Thyroid gland (tissue), 4 donors: Measurements from ENCODE around the gene TLE1. TPM values are rescaled to one million over a fixed set of nuclear protein-coding genes. Genes with fewer than 3 reads are reported as not detected.

ENCODE experiments used
- DNase-seq, 2 donors: peaks; one replicate each; pipeline ENCODE4 v3.0.0-alpha.2; 2019
- H3K27ac ChIP-seq, 3 donors: fragments of 200-600 bp; sonication (generic); 1 replicate in 2 of 3; 2 replicates in 1 of 3; pipeline ENCODE4 v1.5.1; 2016 to 2019; ENCODE audit warnings: mild to moderate bottlenecking in 1 of 3, moderate library complexity in 1 of 3
- H3K27me3 ChIP-seq: fragments of 200-600 bp; sonication (generic); one replicate; pipeline ENCODE4 v1.5.1; 2019
- H3K36me3 ChIP-seq, 2 donors: fragments of 200-600 bp; sonication (generic); one replicate each; pipeline ENCODE4 v1.5.1; 2016 to 2019
- H3K4me1 ChIP-seq, 2 donors: fragments of 200-600 bp; sonication (generic); one replicate each; pipeline ENCODE4 v1.5.1; 2017 to 2019
- H3K4me3 ChIP-seq, 3 donors: fragments of 200-600 bp; sonication (generic); replicated peaks in 1 of 3; 1 replicate in 2 of 3; 2 replicates in 1 of 3; pipeline ENCODE4 v1.5.1; 2016; ENCODE audit warnings: mild to moderate bottlenecking in 1 of 3
- H3K9me3 ChIP-seq: fragments of 200-600 bp; sonication (generic); one replicate; pipeline ENCODE4 v1.5.1; 2017
- CTCF ChIP-seq, 6 experiments: fragments of 200-600 bp in 3 of 6; fragments of 450-650 bp in 3 of 6; sonication (generic) in 3 of 6; IDR thresholded peaks; one replicate each; pipeline ENCODE4 v1.5.1; 2016 to 2019; ENCODE audit warnings: antibody characterized with exemption in 6 of 6, mild to moderate bottlenecking in 2 of 6, inconsistent platforms in 1 of 6, moderate library complexity in 1 of 6
- POLR2A ChIP-seq, 2 donors: fragments of 450-650 bp; IDR thresholded peaks; one replicate each; pipeline ENCODE4 v1.6.1; 2017; ENCODE audit warnings: antibody characterized with exemption in 2 of 2, mild to moderate bottlenecking in 2 of 2, moderate library complexity in 1 of 2
- WGBS, 2 donors: methylation state at CpG; one replicate each; pipeline ENCODE4 v1.1.5; 2017; 5-methylcytosine and 5-hydroxymethylcytosine counted together
- intact Hi-C: fragments of 100-400 bp; cut with DNase I; formaldehyde crosslinking; loops from one replicate; pipeline ENCODE4 v1.15.1; 2023
- total RNA-seq, 4 donors: library from RNA; depleted of rRNA; stranded (reverse); fragments of >200 nt; gene quantifications; one replicate each; pipeline ENCODE4 v1.2.3, GENCODE V29; 2016

Gene TLE1
- total RNA-seq, 4 donors from 2014 or later: 40.7 to 91.1 (median 58.4) TPM

GRCh38 chr9:81652058-81652687 is 37.2 kb downstream of the TLE1 start:
- WGBS, 2 donors: 79 to 80% methylated on average over 7 of the region's 7 CpGs
- H3K9me3 ChIP-seq: no peaks in the 10 kb centered on the region
- intact Hi-C loops: no loop called here
- TF ChIP-seq CTCF (IDR thresholded peaks at IDR 0.05) (no peak), POLR2A (IDR thresholded peaks at IDR 0.05) (no peak)
- no peak for DNase-seq
- no peak overlapping the region for H3K27ac ChIP-seq
- peaks cover 15 to 21% of the 10 kb centered on the region in 2 donors for H3K4me1 ChIP-seq
- no peaks in the 10 kb centered on the region for H3K36me3 ChIP-seq
- H3K27me3 ChIP-seq: no peaks in the 10 kb centered on the region
- no peak overlapping the region for H3K4me3 ChIP-seq

GRCh38 chr9:81650586-81651515 is 38.5 kb downstream of the TLE1 start:
- Histone ChIP-seq H3K27me3 (no peaks in the 10 kb centered on the region), H3K27ac (peak overlapping the region in 1 of 3 donors; percentile 30), H3K4me3 (no peak overlapping the region), H3K9me3 (no peaks in the 10 kb centered on the region), H3K36me3 (no peaks in the 10 kb centered on the region), H3K4me1 (peaks cover 12 to 14% of the 10 kb centered on the region in 2 donors)
- WGBS, 2 donors: 87 to 91% methylated on average over 8 of the region's 8 CpGs
- intact Hi-C loops: no loop called here
- DNase-seq: no peak
- TF ChIP-seq CTCF (IDR thresholded peaks at IDR 0.05): no peak
- no peak for TF ChIP-seq POLR2A (IDR thresholded peaks at IDR 0.05)

- Histone ChIP-seq H3K4me1 (peaks cover 11 to 13% of the 10 kb centered on the region in 2 donors), H3K27ac (no peak overlapping the region), H3K9me3 (no peaks in the 10 kb centered on the region), H3K4me3 (no peak overlapping the region), H3K27me3 (no peaks in the 10 kb centered on the region), H3K36me3 (no peaks in the 10 kb centered on the region)
- DNase-seq: no peak
- WGBS, 2 donors: 78 to 88% methylated on average over 13 of the region's 13 CpGs
- TF ChIP-seq POLR2A (IDR thresholded peaks at IDR 0.05): no peak
- TF ChIP-seq CTCF (IDR thresholded peaks at IDR 0.05): no peak
- intact Hi-C loops: no loop called here
Observed at GRCh38 chr9:81649475-81650240, 39.7 kb downstream of the TLE1 start.

GRCh38 chr9:81648891-81649290 is 40.5 kb downstream of the TLE1 start:
- WGBS, 2 donors: 86 to 87% methylated on average over 2 of the region's 2 CpGs
- Histone ChIP-seq H3K27ac (no peak overlapping the region), H3K9me3 (no peaks in the 10 kb centered on the region), H3K36me3 (no peaks in the 10 kb centered on the region), H3K27me3 (no peaks in the 10 kb centered on the region), H3K4me3 (no peak overlapping the region), H3K4me1 (peaks cover 11 to 13% of the 10 kb centered on the region in 2 donors)
- TF ChIP-seq CTCF (IDR thresholded peaks at IDR 0.05) (no peak), POLR2A (IDR thresholded peaks at IDR 0.05) (no peak)
- DNase-seq: no peak
- intact Hi-C loops: no loop called here
